RPMI7951 (cell line): ENCODE data around the gene MRM2. TPM values are rescaled to one million over a fixed set of nuclear protein-coding genes. Genes with fewer than 3 reads are reported as not detected.

Experiments
- DNase-seq: peaks from one replicate; pipeline ENCODE4 v3.0.0-alpha.2; 2012; ENCODE audit warnings: low read depth
- total RNA-seq: library from RNA; depleted of rRNA; stranded (reverse); fragments of >200 nt; shearing (Covaris generic); gene quantifications from 2 replicates; pipeline ENCODE4 v1.2.3, GENCODE V29; 2014

MRM2 gene
- total RNA-seq, 1 experiment from 2014 or later, result 36.8 TPM

- no peak for DNase-seq
Observed at GRCh38 chr7:2203766-2204300, 38.2 kb downstream of the MRM2 start.

GRCh38 chr7:2202901-2203765, 38.9 kb downstream of the MRM2 start:
- no peak for DNase-seq

- DNase-seq, result no peak
Observed at GRCh38 chr7:2202361-2202761, 39.6 kb downstream of the MRM2 start.

GRCh38 chr7:2201686-2202360, 40.2 kb downstream of the MRM2 start:
- no peak for DNase-seq

GRCh38 chr7:2201128-2201527, 40.9 kb downstream of the MRM2 start:
- DNase-seq, result no peak

- DNase-seq, result no peak
Observed at GRCh38 chr7:2200584-2200980, 41.4 kb downstream of the MRM2 start.

GRCh38 chr7:2199956-2200583, 41.9 kb downstream of the MRM2 start:
- DNase-seq, result no peak

- no peak for DNase-seq
Observed at GRCh38 chr7:2199528-2199927, 42.5 kb downstream of the MRM2 start.

GRCh38 chr7:2198760-2199159, 43.2 kb downstream of the MRM2 start:
- no peak for DNase-seq

- DNase-seq, result no peak
Observed at GRCh38 chr7:2198206-2198605, 43.8 kb downstream of the MRM2 start.

GRCh38 chr7:2197436-2198155, 44.4 kb downstream of the MRM2 start:
- no peak for DNase-seq

GRCh38 chr7:2196381-2197378, 45.3 kb downstream of the MRM2 start:
- DNase-seq, result no peak

- DNase-seq, result no peak
Observed at GRCh38 chr7:2195400-2196246, 46.4 kb downstream of the MRM2 start.

GRCh38 chr7:2193575-2194305, 48.3 kb downstream of the MRM2 start:
- no peak for DNase-seq

GRCh38 chr7:2192831-2193534, 49.0 kb downstream of the MRM2 start:
- no peak for DNase-seq

- DNase-seq, result peak; percentile 25
Observed at GRCh38 chr7:2191016-2191415, 51.0 kb downstream of the MRM2 start.

- DNase-seq, result peak; percentile 89
Observed at GRCh38 chr7:2190531-2190930, 51.5 kb downstream of the MRM2 start.

GRCh38 chr7:2186166-2186565, 55.8 kb downstream of the MRM2 start:
- DNase-seq, result no peak
